NCI-H2107 (cell line): ENCODE measurements around the gene GNPNAT1.
"Not testable (repeated sequence)": the region's sequence is repeated elsewhere in the genome, so short reads cannot be mapped to it uniquely, and the experiment has no call there.

Source experiments
- DNase-seq: peaks from one replicate; lab custom pipeline; 2025; lab: John Stamatoyannopoulos, UW

The GNPNAT1 gene

DNA sequence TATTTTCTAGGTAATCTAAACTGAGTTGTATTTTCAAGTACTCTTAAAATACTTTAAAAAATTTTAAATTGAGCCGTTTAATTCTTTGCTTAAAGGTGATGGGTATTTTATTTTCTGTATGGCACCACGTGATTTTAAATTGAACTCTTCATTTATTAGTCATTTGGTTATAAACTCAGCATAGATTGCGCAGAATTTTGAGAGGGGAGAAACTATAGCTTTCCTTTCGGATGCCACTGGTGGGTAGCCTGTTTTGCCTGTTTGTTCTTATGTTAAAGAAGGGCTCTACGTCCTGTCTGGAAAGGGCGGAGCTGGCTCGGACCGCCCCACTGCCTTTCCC, 61.9 kb downstream of the GNPNAT1 start:
- no peak for DNase-seq

DNA sequence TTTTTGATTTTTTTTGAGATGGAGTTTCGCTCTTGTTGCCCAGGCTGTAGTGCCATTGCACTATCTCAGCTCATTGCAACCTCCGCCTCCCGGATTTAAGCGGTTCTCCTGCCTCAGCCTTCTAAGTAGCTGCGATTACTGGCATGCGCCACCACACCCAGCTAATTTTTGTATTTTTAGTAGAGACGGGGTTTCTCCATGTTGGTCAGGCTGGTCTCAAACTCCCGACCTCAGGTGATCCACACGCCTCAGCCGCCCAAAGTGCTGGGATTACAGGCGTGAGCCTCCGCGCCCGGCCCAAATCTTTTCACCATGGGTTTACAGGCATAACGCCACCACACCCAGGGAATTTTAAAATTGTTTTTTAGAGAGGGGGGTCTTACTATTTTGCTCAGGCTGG, 62.4 kb downstream of the GNPNAT1 start:
- DNase-seq: not testable (repeated sequence)

- DNase-seq: not testable (repeated sequence)
Observed at GRCh38 chr14:52727509-52727908, 63.9 kb downstream of the GNPNAT1 start.
